Measurements from ENCODE around the gene IL16.

Gene IL16

GRCh38 chr15:81286621-81287121, 90.0 kb downstream of the IL16 start:
- no peak for TF ChIP-seq EGR1 (IDR thresholded peaks at IDR 0.05)
- no peak for TF ChIP-seq TCF12 (IDR thresholded peaks at IDR 0.05; ENCODE audit: low read depth)
- no peak for TF ChIP-seq ZBTB7A (IDR thresholded peaks at IDR 0.05; ENCODE audit: low read depth)
- no peak for TF ChIP-seq TAF1 (IDR thresholded peaks at IDR 0.05; ENCODE audit: low read depth)
- TF ChIP-seq CREB1 (IDR thresholded peaks at IDR 0.05; ENCODE audit: low read depth), result no peak
- TF ChIP-seq, protein P1, sequence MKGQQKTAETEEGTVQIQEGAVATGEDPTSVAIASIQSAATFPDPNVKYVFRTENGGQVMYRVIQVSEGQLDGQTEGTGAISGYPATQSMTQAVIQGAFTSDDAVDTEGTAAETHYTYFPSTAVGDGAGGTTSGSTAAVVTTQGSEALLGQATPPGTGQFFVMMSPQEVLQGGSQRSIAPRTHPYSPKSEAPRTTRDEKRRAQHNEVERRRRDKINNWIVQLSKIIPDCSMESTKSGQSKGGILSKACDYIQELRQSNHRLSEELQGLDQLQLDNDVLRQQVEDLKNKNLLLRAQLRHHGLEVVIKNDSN (IDR thresholded peaks at IDR 0.05), result no peak
- TF ChIP-seq, protein P2, sequence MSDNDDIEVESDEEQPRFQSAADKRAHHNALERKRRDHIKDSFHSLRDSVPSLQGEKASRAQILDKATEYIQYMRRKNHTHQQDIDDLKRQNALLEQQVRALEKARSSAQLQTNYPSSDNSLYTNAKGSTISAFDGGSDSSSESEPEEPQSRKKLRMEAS (IDR thresholded peaks at IDR 0.05), result no peak
- TF ChIP-seq EP300 (IDR thresholded peaks at IDR 0.05; ENCODE audit: borderline replicate concordance), result no peak
- no peak for TF ChIP-seq TEAD4 (IDR thresholded peaks at IDR 0.05)
- TF ChIP-seq REST (IDR thresholded peaks at IDR 0.05; ENCODE audit: low read depth), result no peak
- TF ChIP-seq CEBPB (IDR thresholded peaks at IDR 0.05), result no peak
- no peak for TF ChIP-seq YY1 (IDR thresholded peaks at IDR 0.05; ENCODE audit: low read depth)
- TF ChIP-seq RAD21 (IDR thresholded peaks at IDR 0.05; ENCODE audit: low read depth), result no peak

- TF ChIP-seq RAD21 (IDR thresholded peaks at IDR 0.05; ENCODE audit: low read depth), result no peak
- TF ChIP-seq, protein P1 (IDR thresholded peaks at IDR 0.05), result no peak
- no peak for TF ChIP-seq TCF12 (IDR thresholded peaks at IDR 0.05; ENCODE audit: low read depth)
- no peak for TF ChIP-seq TAF1 (IDR thresholded peaks at IDR 0.05; ENCODE audit: low read depth)
- no peak for TF ChIP-seq ZBTB7A (IDR thresholded peaks at IDR 0.05; ENCODE audit: low read depth)
- TF ChIP-seq EP300 (IDR thresholded peaks at IDR 0.05; ENCODE audit: borderline replicate concordance), result no peak
- no peak for TF ChIP-seq YY1 (IDR thresholded peaks at IDR 0.05; ENCODE audit: low read depth)
These were observed 91.4 kb downstream of the IL16 start for GRCh38 chr15:81288040-81288439.

DNA sequence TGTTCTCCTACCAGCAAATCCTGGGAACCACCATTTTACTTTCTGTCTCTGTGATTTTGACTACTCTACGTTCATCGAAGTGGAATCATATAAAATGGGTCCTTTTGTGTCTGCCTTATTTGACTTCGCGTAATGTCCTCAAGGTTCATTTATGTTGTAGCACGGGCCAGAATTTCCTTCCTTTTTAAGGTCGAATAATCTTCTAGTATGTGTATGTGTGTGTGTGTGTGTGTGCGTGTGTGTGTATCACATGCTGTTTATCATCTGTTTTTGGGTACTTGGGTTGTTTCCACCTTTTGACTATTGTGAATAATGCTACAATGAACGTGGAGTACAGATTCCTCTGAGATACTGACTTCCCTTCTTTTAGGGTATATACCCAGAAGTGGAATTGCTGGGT, 91.9 kb downstream of the IL16 start:
- TF ChIP-seq CEBPB (IDR thresholded peaks at IDR 0.05) (no peak), CREB1 (IDR thresholded peaks at IDR 0.05; ENCODE audit: low read depth) (no peak), RAD21 (IDR thresholded peaks at IDR 0.05; ENCODE audit: low read depth) (no peak), TAF1 (IDR thresholded peaks at IDR 0.05; ENCODE audit: low read depth) (no peak), REST (IDR thresholded peaks at IDR 0.05; ENCODE audit: low read depth) (no peak), YY1 (IDR thresholded peaks at IDR 0.05; ENCODE audit: low read depth) (no peak), EP300 (IDR thresholded peaks at IDR 0.05; ENCODE audit: borderline replicate concordance) (no peak), ZBTB7A (IDR thresholded peaks at IDR 0.05; ENCODE audit: low read depth) (no peak), NFIC (IDR thresholded peaks at IDR 0.05) (no peak), TCF12 (IDR thresholded peaks at IDR 0.05; ENCODE audit: low read depth) (no peak), FOXM1 (IDR thresholded peaks at IDR 0.05; ENCODE audit: borderline replicate concordance, low read depth) (no peak), EGR1 (IDR thresholded peaks at IDR 0.05) (no peak), TEAD4 (IDR thresholded peaks at IDR 0.05) (no peak)
- TF ChIP-seq, protein P1 (IDR thresholded peaks at IDR 0.05), result no peak
- TF ChIP-seq, protein P2 (IDR thresholded peaks at IDR 0.05), result no peak

GRCh38 chr15:81289910-81290309, 93.2 kb downstream of the IL16 start:
- no peak for TF ChIP-seq YY1 (IDR thresholded peaks at IDR 0.05; ENCODE audit: low read depth)

DNA sequence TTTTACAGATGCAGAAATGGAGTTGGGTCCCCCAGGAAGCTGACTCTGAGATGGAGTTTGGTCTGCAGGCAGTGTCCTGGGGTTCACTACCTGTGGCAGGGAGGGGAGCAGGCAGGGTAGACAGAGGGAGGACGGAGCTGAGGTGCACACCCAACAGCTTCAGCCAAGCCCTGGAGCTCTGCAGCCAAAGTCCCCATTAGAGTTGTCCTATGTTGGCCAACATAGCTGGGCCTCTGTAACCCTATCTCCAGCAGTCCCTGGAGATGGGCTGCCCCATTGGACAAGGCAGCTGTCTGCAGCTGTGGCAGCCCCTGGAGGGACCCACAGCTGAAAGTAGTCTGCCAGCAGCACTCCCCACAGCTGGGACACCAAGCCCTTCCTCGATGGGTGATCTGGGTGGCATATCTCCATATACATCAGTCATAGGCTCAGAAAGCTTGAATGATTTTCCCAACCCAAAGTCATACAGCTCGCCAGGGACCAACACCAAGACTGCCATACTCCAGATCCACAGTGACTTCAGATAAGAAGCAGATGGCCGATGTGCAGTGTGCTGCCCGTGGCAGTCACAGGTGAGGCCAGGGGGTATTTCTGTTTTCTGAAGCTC, 95.3 kb downstream of the IL16 start:
- TF ChIP-seq FOXM1 (IDR thresholded peaks at IDR 0.05; ENCODE audit: borderline replicate concordance, low read depth) (no peak), TCF12 (IDR thresholded peaks at IDR 0.05; ENCODE audit: low read depth) (no peak), TEAD4 (IDR thresholded peaks at IDR 0.05) (no peak), REST (IDR thresholded peaks at IDR 0.05; ENCODE audit: low read depth) (no peak), NFIC (IDR thresholded peaks at IDR 0.05) (no peak), TAF1 (IDR thresholded peaks at IDR 0.05; ENCODE audit: low read depth) (no peak), ZBTB7A (IDR thresholded peaks at IDR 0.05; ENCODE audit: low read depth) (no peak), EGR1 (IDR thresholded peaks at IDR 0.05) (no peak), CEBPB (IDR thresholded peaks at IDR 0.05) (no peak), EP300 (IDR thresholded peaks at IDR 0.05; ENCODE audit: borderline replicate concordance) (no peak)
- TF ChIP-seq, protein P1 (IDR thresholded peaks at IDR 0.05), result no peak
- TF ChIP-seq, protein P2 (IDR thresholded peaks at IDR 0.05), result no peak
